H1 (cell line): ENCODE measurements around the gene AMBN. TPM values are rescaled to one million over a fixed set of nuclear protein-coding genes. Genes with fewer than 3 reads are reported as not detected.

Experiments
- ATF3 ChIP-seq: IDR thresholded peaks from 2 replicates; pipeline ENCODE4 v1.6.1; 2011; ENCODE audit warnings: low read depth, mild to moderate bottlenecking, low read length; ENCODE audit not compliant: insufficient read depth
- CHD7 ChIP-seq: fragments of 300-600 bp; sonication (generic); IDR thresholded peaks from 2 replicates; pipeline ENCODE4 v1.7.1; 2012; ENCODE audit warnings: low read length, moderate library complexity, mild to moderate bottlenecking, inconsistent platforms; ENCODE audit not compliant: insufficient replicate concordance
- CREB1 ChIP-seq: IDR thresholded peaks from 2 replicates; pipeline ENCODE4 v1.6.1; 2012; ENCODE audit warnings: inconsistent platforms
- FOSL1 ChIP-seq: IDR thresholded peaks from 2 replicates; pipeline ENCODE4 v1.6.1; 2011; ENCODE audit warnings: mild to moderate bottlenecking, low read depth, low read length, moderate library complexity; ENCODE audit not compliant: insufficient read depth
- JUND ChIP-seq: IDR thresholded peaks from 2 replicates; pipeline ENCODE4 v1.6.1; 2011; ENCODE audit warnings: mild to moderate bottlenecking, improper control_type of control experiment, low read length
- NRF1 ChIP-seq: IDR thresholded peaks from 2 replicates; pipeline ENCODE4 v1.6.1; 2011; ENCODE audit warnings: mild to moderate bottlenecking, low read depth, low read length, improper control_type of control experiment
- TAF1 ChIP-seq: IDR thresholded peaks from 2 replicates; pipeline ENCODE4 v1.6.1; 2011; ENCODE audit warnings: mild to moderate bottlenecking, low read depth, low read length
- TBP ChIP-seq: IDR thresholded peaks from 2 replicates; pipeline ENCODE4 v1.6.1; 2011; ENCODE audit warnings: low read depth, low read length, improper control_type of control experiment
- polyA plus RNA-seq, 7 experiments: library from polyadenylated mRNA; depleted of rRNA in 3 of 7; stranded (reverse) in 5 of 7; unstranded in 2 of 7; fragments of >200 nt in 5 of 7; fragments of 200-250 nt in 2 of 7; gene quantifications; 1 replicate in 5 of 7; 2 replicates in 1 of 7; 4 replicates in 1 of 7; pipeline versions ENCODE4 v1.2.1 to v1.2.3, GENCODE V29; 2011 to 2013; ENCODE audit warnings: missing spikeins in 2 of 7, mixed read lengths in 2 of 7
- total RNA-seq: library from RNA; stranded (reverse); fragmentation: NEBNext Ultra II Directional; extraction: Animal tissue kit (Norgen Biotek cat#: 25700); gene quantifications from 2 replicates; pipeline ENCODE4 v1.2.1, GENCODE V29; 2021

Gene AMBN
- total and polyA plus RNA-seq, 2 of the 8 experiments (the other 6 are each of a cell fraction or from before 2014, with no cell fraction given): not detected

GRCh38 chr4:70637239-70637913, 45.3 kb downstream of the AMBN start (continued):
- TF ChIP-seq FOSL1 (no peak), JUND (no peak), TAF1 (no peak), TBP (no peak), NRF1 (no peak), ATF3 (no peak), CHD7 (no peak), CREB1 (no peak)
